ENCODE measurements around the gene KDM7A.

KDM7A gene

GRCh38 chr7:140049339-140050024, 127.3 kb downstream of the KDM7A start:
- TF ChIP-seq SNAI2 (CRISPR knock-in tag; IDR thresholded peaks at IDR 0.05), result no peak
- no peak for TF ChIP-seq ZNF565 (CRISPR knock-in tag; conservative IDR thresholded peaks at IDR 0.05; ENCODE audit: low read depth)
- no peak for TF ChIP-seq GLIS3 (CRISPR knock-in tag; IDR thresholded peaks at IDR 0.05)
- TF ChIP-seq CSRNP3 (CRISPR knock-in tag; IDR thresholded peaks at IDR 0.05), result no peak
- no peak for TF ChIP-seq ZFP30 (CRISPR knock-in tag; IDR thresholded peaks at IDR 0.05)
- TF ChIP-seq ESRRG (CRISPR knock-in tag; IDR thresholded peaks at IDR 0.05), result no peak
- TF ChIP-seq CSDC2 (CRISPR knock-in tag; IDR thresholded peaks at IDR 0.05), result no peak
- no peak for TF ChIP-seq CREB5 (CRISPR knock-in tag; IDR thresholded peaks at IDR 0.05; ENCODE audit: low read depth)
- TF ChIP-seq TSHZ2 (CRISPR knock-in tag; IDR thresholded peaks at IDR 0.05), result no peak
- no peak for TF ChIP-seq POU6F1 (CRISPR knock-in tag; IDR thresholded peaks at IDR 0.05; ENCODE audit: borderline replicate concordance, low read depth)
- TF ChIP-seq ZNF70 (CRISPR knock-in tag; IDR thresholded peaks at IDR 0.05), result no peak
- no peak for TF ChIP-seq OSR1 (CRISPR knock-in tag; IDR thresholded peaks at IDR 0.05)
- peak; percentile 46; the same call in 2 of the 3 replicates for ATAC-seq

- TF ChIP-seq SNAI2 (CRISPR knock-in tag; IDR thresholded peaks at IDR 0.05), result no peak
- no peak for TF ChIP-seq ESRRG (CRISPR knock-in tag; IDR thresholded peaks at IDR 0.05)
- TF ChIP-seq ISL1 (CRISPR knock-in tag; IDR thresholded peaks at IDR 0.05), result no peak
- TF ChIP-seq PPARA (CRISPR knock-in tag; IDR thresholded peaks at IDR 0.05; ENCODE audit: borderline replicate concordance), result no peak
- TF ChIP-seq CSRNP3 (CRISPR knock-in tag; IDR thresholded peaks at IDR 0.05), result no peak
- no peak for TF ChIP-seq ZNF8 (CRISPR knock-in tag; IDR thresholded peaks at IDR 0.05)
- TF ChIP-seq POU6F1 (CRISPR knock-in tag; IDR thresholded peaks at IDR 0.05; ENCODE audit: borderline replicate concordance, low read depth), result no peak
Measured at GRCh38 chr7:140048989-140049338, 127.8 kb downstream of the KDM7A start.

GRCh38 chr7:140048138-140048537, 128.6 kb downstream of the KDM7A start:
- no peak for ATAC-seq
- TF ChIP-seq CSRNP3 (CRISPR knock-in tag; IDR thresholded peaks at IDR 0.05), result no peak
- TF ChIP-seq TCF4 (CRISPR knock-in tag; IDR thresholded peaks at IDR 0.05; ENCODE audit: borderline replicate concordance), result no peak
- TF ChIP-seq CSDC2 (CRISPR knock-in tag; IDR thresholded peaks at IDR 0.05), result no peak
- no peak for TF ChIP-seq ZNF8 (CRISPR knock-in tag; IDR thresholded peaks at IDR 0.05)
- TF ChIP-seq ARNTL (CRISPR knock-in tag; IDR thresholded peaks at IDR 0.05; ENCODE audit: borderline replicate concordance, low read depth), result no peak
- TF ChIP-seq SNAI2 (CRISPR knock-in tag; IDR thresholded peaks at IDR 0.05), result no peak
- TF ChIP-seq CREB5 (CRISPR knock-in tag; IDR thresholded peaks at IDR 0.05; ENCODE audit: low read depth), result no peak
- no peak for TF ChIP-seq ZNF70 (CRISPR knock-in tag; IDR thresholded peaks at IDR 0.05)
- no peak for TF ChIP-seq ZNF565 (CRISPR knock-in tag; conservative IDR thresholded peaks at IDR 0.05; ENCODE audit: low read depth)
- TF ChIP-seq ZC3H10 (CRISPR knock-in tag; IDR thresholded peaks at IDR 0.05), result no peak

More at GRCh38 chr7:140048989-140049338, 127.8 kb downstream of the KDM7A start:
- no peak for ATAC-seq

Measured in SK-N-SH treated with all-trans-retinoic acid at 6 μM for 48 hours (cell line).